ENCODE results near the gene TIMELESS. TPM values are rescaled to one million over a fixed set of nuclear protein-coding genes. Genes with fewer than 3 reads are reported as not detected.

TIMELESS gene
- total RNA-seq, 1 experiment from 2014 or later = 47.0 TPM

DNA sequence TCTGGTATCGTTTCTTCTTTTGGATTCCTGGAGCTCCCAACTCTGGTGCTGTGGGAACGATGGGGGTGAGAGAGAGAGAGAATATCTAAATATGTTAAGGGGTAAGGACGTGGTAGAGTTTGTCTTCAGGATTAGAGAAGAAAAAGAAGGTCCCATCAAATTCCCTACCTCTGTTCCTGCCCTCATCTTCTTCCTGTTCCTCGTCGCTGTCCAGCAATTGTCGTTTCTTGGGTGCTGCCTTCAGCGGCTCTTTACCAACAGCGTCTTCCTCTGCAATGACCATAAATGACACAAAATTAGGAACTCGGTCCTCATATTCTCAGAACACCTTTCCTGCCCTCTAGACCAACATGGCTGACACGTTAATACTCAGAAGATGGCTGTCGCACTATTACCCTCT, 31.5 kb downstream of the TIMELESS start:
- no peak for TF ChIP-seq SP1 (IDR thresholded peaks at IDR 0.05; ENCODE audit: low read depth)
- TF ChIP-seq JUND (IDR thresholded peaks at IDR 0.05) = no peak
- no peak for TF ChIP-seq ELF1 (IDR thresholded peaks at IDR 0.05; ENCODE audit: borderline replicate concordance, low read depth)
- TF ChIP-seq FOSL1 (IDR thresholded peaks at IDR 0.05; ENCODE audit: low read depth) = no peak
- no peak for TF ChIP-seq SRF (IDR thresholded peaks at IDR 0.05; ENCODE audit: low read depth)
- TF ChIP-seq EZH2phosphoT487 (IDR thresholded peaks at IDR 0.05; ENCODE audit: borderline replicate concordance) = no peak
- no peak for TF ChIP-seq TCF7L2 (IDR thresholded peaks at IDR 0.05; ENCODE audit: borderline replicate concordance, extremely low read depth, insufficient read depth, insufficient read length)
- TF ChIP-seq EZH2 (IDR thresholded peaks at IDR 0.05) = no peak
- TF ChIP-seq POLR2A (IDR thresholded peaks at IDR 0.05; ENCODE audit: borderline replicate concordance, extremely low read depth, insufficient read depth, insufficient read length) = no peak
- TF ChIP-seq, protein P1, sequence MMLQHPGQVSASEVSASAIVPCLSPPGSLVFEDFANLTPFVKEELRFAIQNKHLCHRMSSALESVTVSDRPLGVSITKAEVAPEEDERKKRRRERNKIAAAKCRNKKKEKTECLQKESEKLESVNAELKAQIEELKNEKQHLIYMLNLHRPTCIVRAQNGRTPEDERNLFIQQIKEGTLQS (IDR thresholded peaks at IDR 0.05) = no peak
- no peak for TF ChIP-seq POLR2AphosphoS5 (IDR thresholded peaks at IDR 0.05; ENCODE audit: low read depth, low read length)
- no peak for TF ChIP-seq YY1 (IDR thresholded peaks at IDR 0.05; ENCODE audit: extremely low read depth, insufficient replicate concordance, low read depth, low read length)
- no peak for TF ChIP-seq CBX3 (IDR thresholded peaks at IDR 0.05; ENCODE audit: low read depth)
- H3K4me2 ChIP-seq (ENCODE audit: low read length) = no peak overlapping the region
- H3K4me3 ChIP-seq (replicated peaks in 1 of 2; ENCODE audit: low read depth in 1 of 2, low read length in 2 of 2) = no peak overlapping the region
- intact Hi-C loops (cut with micrococcal nuclease) = no loop called here
- peaks cover 23 to 39% of the 10 kb centered on the region in 2 experiments; a peak in 3 of 4 replicates for H3K36me3 ChIP-seq (ENCODE audit: control insufficient read depth in 1 of 2, insufficient read depth in 2 of 2, low read length in 2 of 2)
- H3K9me2 ChIP-seq (ENCODE audit: insufficient read depth) = no peaks in the 10 kb centered on the region
- H3K9ac ChIP-seq (ENCODE audit: low read length) = no peak overlapping the region
- no peaks in the 10 kb centered on the region for H3K27me3 ChIP-seq (ENCODE audit: insufficient read depth, low read length)
- H3K79me2 ChIP-seq (ENCODE audit: insufficient read depth, low read length) = no peaks in the 10 kb centered on the region
- ChIA-PET CTCF (no interaction called here), RAD21 (ENCODE audit: low non-redundant PET in 1 of 2, low total read pairs in 2 of 2, uncharacterized antibody in 2 of 2, unreplicated experiment in 2 of 2) (no interaction called here), POLR2A (no interaction called here)
- DNase-seq (ENCODE audit: low read depth, low spot score) = no peak
- H2AFZ ChIP-seq (ENCODE audit: low read depth, low read length, poor library complexity, severe bottlenecking) = no peak overlapping the region
- no peaks in the 10 kb centered on the region for H4K20me1 ChIP-seq (ENCODE audit: insufficient read depth)
- H3K4me1 ChIP-seq (ENCODE audit: control insufficient read depth in 1 of 2, insufficient read depth in 2 of 2, low read length in 2 of 2) = no peaks in the 10 kb centered on the region
- H3K9me3 ChIP-seq (ENCODE audit: control insufficient read depth in 1 of 2, insufficient read depth in 1 of 2, low read depth in 1 of 2, low read length in 2 of 2) = no peaks in the 10 kb centered on the region
- ATAC-seq = no peak
- BruUV-seq (replicated peaks) = no TSS peak
- H3K27ac ChIP-seq (ENCODE audit: low read depth, low read length) = no peak overlapping the region

DNA sequence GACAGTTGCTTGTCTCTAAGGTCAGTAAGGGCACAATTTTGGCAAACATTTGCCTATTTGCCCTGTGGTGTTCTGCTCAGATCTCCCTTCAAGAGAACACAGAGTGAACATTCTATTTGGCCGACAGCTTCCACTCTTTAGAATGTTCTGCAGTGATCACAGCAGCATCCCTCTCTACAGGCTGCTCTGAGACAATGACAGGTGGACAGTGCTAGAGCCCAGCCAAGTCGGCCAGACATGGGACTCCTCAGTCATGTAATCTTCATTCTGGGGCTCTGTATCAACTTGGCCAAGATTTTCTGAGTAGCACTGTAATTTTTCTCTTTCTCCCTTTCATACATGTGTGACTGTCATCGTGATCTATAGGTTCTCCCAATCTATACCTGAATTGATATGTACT, 34.8 kb downstream of the TIMELESS start:
- H3K36me3 ChIP-seq (ENCODE audit: control insufficient read depth in 1 of 2, insufficient read depth in 2 of 2, low read length in 2 of 2) = peaks cover 10 to 19% of the 10 kb centered on the region in 2 experiments; a peak in 3 of 4 replicates
- no peak for ATAC-seq
- no peaks in the 10 kb centered on the region for H3K27me3 ChIP-seq (ENCODE audit: insufficient read depth, low read length)
- H2AFZ ChIP-seq (ENCODE audit: low read depth, low read length, poor library complexity, severe bottlenecking) = no peak overlapping the region
- H3K9ac ChIP-seq (ENCODE audit: low read length) = no peak overlapping the region
- BruUV-seq (replicated peaks) = no TSS peak
- CTCF ChIA-PET = no interaction called here
- RAD21 ChIA-PET (ENCODE audit: low non-redundant PET in 1 of 2, low total read pairs in 2 of 2, uncharacterized antibody in 2 of 2, unreplicated experiment in 2 of 2) = no interaction called here
- intact Hi-C loops (cut with micrococcal nuclease) = no loop called here
- POLR2A ChIA-PET = no interaction called here
- H3K4me2 ChIP-seq (ENCODE audit: low read length) = no peak overlapping the region
- H3K79me2 ChIP-seq (ENCODE audit: insufficient read depth, low read length) = no peaks in the 10 kb centered on the region
- no peaks in the 10 kb centered on the region for H3K9me2 ChIP-seq (ENCODE audit: insufficient read depth)
- H3K4me3 ChIP-seq (replicated peaks in 1 of 2; ENCODE audit: low read depth in 1 of 2, low read length in 2 of 2) = no peak overlapping the region
- no peaks in the 10 kb centered on the region for H3K4me1 ChIP-seq (ENCODE audit: control insufficient read depth in 1 of 2, insufficient read depth in 2 of 2, low read length in 2 of 2)
- H3K27ac ChIP-seq (ENCODE audit: low read depth, low read length) = no peak overlapping the region
- no peaks in the 10 kb centered on the region for H3K9me3 ChIP-seq (ENCODE audit: control insufficient read depth in 1 of 2, insufficient read depth in 1 of 2, low read depth in 1 of 2, low read length in 2 of 2)
- H4K20me1 ChIP-seq (ENCODE audit: insufficient read depth) = no peaks in the 10 kb centered on the region
- DNase-seq (ENCODE audit: low read depth, low spot score) = no peak
- TF ChIP-seq EZH2phosphoT487 (IDR thresholded peaks at IDR 0.05; ENCODE audit: borderline replicate concordance) (no peak), CBX3 (IDR thresholded peaks at IDR 0.05; ENCODE audit: low read depth) (no peak), EZH2 (IDR thresholded peaks at IDR 0.05) (no peak), JUND (IDR thresholded peaks at IDR 0.05) (no peak), CEBPB (IDR thresholded peaks at IDR 0.05; ENCODE audit: low read depth) (no peak), POLR2AphosphoS5 (IDR thresholded peaks at IDR 0.05; ENCODE audit: low read depth, low read length) (no peak), ZNF274 (IDR thresholded peaks at IDR 0.05; ENCODE audit: low read depth, low read length) (no peak)
- TF ChIP-seq, protein P2, sequence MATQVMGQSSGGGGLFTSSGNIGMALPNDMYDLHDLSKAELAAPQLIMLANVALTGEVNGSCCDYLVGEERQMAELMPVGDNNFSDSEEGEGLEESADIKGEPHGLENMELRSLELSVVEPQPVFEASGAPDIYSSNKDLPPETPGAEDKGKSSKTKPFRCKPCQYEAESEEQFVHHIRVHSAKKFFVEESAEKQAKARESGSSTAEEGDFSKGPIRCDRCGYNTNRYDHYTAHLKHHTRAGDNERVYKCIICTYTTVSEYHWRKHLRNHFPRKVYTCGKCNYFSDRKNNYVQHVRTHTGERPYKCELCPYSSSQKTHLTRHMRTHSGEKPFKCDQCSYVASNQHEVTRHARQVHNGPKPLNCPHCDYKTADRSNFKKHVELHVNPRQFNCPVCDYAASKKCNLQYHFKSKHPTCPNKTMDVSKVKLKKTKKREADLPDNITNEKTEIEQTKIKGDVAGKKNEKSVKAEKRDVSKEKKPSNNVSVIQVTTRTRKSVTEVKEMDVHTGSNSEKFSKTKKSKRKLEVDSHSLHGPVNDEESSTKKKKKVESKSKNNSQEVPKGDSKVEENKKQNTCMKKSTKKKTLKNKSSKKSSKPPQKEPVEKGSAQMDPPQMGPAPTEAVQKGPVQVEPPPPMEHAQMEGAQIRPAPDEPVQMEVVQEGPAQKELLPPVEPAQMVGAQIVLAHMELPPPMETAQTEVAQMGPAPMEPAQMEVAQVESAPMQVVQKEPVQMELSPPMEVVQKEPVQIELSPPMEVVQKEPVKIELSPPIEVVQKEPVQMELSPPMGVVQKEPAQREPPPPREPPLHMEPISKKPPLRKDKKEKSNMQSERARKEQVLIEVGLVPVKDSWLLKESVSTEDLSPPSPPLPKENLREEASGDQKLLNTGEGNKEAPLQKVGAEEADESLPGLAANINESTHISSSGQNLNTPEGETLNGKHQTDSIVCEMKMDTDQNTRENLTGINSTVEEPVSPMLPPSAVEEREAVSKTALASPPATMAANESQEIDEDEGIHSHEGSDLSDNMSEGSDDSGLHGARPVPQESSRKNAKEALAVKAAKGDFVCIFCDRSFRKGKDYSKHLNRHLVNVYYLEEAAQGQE (IDR thresholded peaks at IDR 0.05; ENCODE audit: low read depth) = no peak
- TF ChIP-seq, protein P3, sequence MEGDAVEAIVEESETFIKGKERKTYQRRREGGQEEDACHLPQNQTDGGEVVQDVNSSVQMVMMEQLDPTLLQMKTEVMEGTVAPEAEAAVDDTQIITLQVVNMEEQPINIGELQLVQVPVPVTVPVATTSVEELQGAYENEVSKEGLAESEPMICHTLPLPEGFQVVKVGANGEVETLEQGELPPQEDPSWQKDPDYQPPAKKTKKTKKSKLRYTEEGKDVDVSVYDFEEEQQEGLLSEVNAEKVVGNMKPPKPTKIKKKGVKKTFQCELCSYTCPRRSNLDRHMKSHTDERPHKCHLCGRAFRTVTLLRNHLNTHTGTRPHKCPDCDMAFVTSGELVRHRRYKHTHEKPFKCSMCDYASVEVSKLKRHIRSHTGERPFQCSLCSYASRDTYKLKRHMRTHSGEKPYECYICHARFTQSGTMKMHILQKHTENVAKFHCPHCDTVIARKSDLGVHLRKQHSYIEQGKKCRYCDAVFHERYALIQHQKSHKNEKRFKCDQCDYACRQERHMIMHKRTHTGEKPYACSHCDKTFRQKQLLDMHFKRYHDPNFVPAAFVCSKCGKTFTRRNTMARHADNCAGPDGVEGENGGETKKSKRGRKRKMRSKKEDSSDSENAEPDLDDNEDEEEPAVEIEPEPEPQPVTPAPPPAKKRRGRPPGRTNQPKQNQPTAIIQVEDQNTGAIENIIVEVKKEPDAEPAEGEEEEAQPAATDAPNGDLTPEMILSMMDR (IDR thresholded peaks at IDR 0.05 in 2 of 3, conservative IDR thresholded peaks at IDR 0.05 in 1 of 3; ENCODE audit: borderline replicate concordance in 1 of 3, insufficient read depth in 1 of 3, low read depth in 2 of 3, low read length in 2 of 3) = no peak

Measured in HCT116 (cell line).